Uterus (tissue), 4 donors: ENCODE measurements around the gene FAM184B. TPM values are rescaled to one million over a fixed set of nuclear protein-coding genes. Genes with fewer than 3 reads are reported as not detected.
"Not testable (repeated sequence)": the region's sequence is repeated elsewhere in the genome, so short reads cannot be mapped to it uniquely, and the experiment has no call there.

Source experiments
- DNase-seq, 2 donors: peaks; one replicate each; pipeline ENCODE4 v3.0.0-alpha.2; 2019 to 2020
- H3K27ac ChIP-seq, 2 donors: fragments of 200-600 bp; sonication (generic); 1 replicate in 1 of 2; 2 replicates in 1 of 2; pipeline ENCODE4 v1.5.1; 2016 to 2018
- H3K27me3 ChIP-seq, 2 donors: fragments of 200-600 bp; sonication (generic); one replicate each; pipeline ENCODE4 v1.5.1; 2018 to 2019; ENCODE audit warnings: control low read depth in 1 of 2
- H3K36me3 ChIP-seq, 2 donors: fragments of 200-600 bp; sonication (generic); one replicate each; pipeline ENCODE4 v1.5.1; 2019; ENCODE audit warnings: control low read depth in 1 of 2
- H3K4me1 ChIP-seq, 2 donors: fragments of 200-600 bp; sonication (generic); one replicate each; pipeline ENCODE4 v1.5.1; 2018 to 2019; ENCODE audit warnings: control low read depth in 1 of 2
- H3K4me3 ChIP-seq, 2 donors: fragments of 200-600 bp; sonication (generic); 1 replicate in 1 of 2; 2 replicates in 1 of 2; pipeline ENCODE4 v1.5.1; 2018 to 2019; ENCODE audit warnings: mild to moderate bottlenecking in 1 of 2
- H3K9me3 ChIP-seq, 2 donors: fragments of 200-600 bp; sonication (generic); one replicate each; pipeline ENCODE4 v1.5.1; 2019; ENCODE audit warnings: control low read depth in 1 of 2
- CTCF ChIP-seq, 4 experiments: fragments of 200-600 bp in 2 of 4; fragments of 450-650 bp in 2 of 4; sonication (generic) in 2 of 4; IDR thresholded peaks; one replicate each; pipeline ENCODE4 v1.5.1; 2016 to 2019; ENCODE audit warnings: antibody characterized with exemption in 4 of 4, mild to moderate bottlenecking in 2 of 4, moderate library complexity in 1 of 4
- POLR2A ChIP-seq, 2 donors: fragments of 450-650 bp; IDR thresholded peaks; one replicate each; pipeline ENCODE4 v1.6.1; 2016; ENCODE audit warnings: antibody characterized with exemption in 2 of 2, mild to moderate bottlenecking in 1 of 2, moderate library complexity in 1 of 2
- intact Hi-C: fragments of 100-400 bp; cut with DNase I; formaldehyde crosslinking; loops from one replicate; pipeline ENCODE4 v1.15.1; 2023; ENCODE audit warnings: low total_unique reads
- total RNA-seq, 4 donors: library from RNA; depleted of rRNA in 3 of 4; stranded (reverse); fragments of >200 nt in 3 of 4; gene quantifications; one replicate each; pipeline versions ENCODE4 v1.1.0 to v1.2.4, GENCODE V29; 2014 to 2023
- donor health status: DM: yes; HTN: yes; CAD: no.

The FAM184B gene
- total RNA-seq, 4 donors from 2014 or later = 0.07 TPM; not detected in 3

- Histone ChIP-seq H3K27me3 (no peaks in the 10 kb centered on the region), H3K4me1 (no peaks in the 10 kb centered on the region), H3K36me3 (no peaks in the 10 kb centered on the region), H3K9me3 (no peaks in the 10 kb centered on the region), H3K27ac (no peak overlapping the region), H3K4me3 (no peak overlapping the region)
- DNase-seq = no peak
- TF ChIP-seq CTCF (IDR thresholded peaks at IDR 0.05) = no peak
- intact Hi-C loops = no loop called here
Observed at GRCh38 chr4:17687237-17687857, 94.1 kb downstream of the FAM184B start.

GRCh38 chr4:17684648-17685047 is 96.8 kb downstream of the FAM184B start:
- H3K9me3 ChIP-seq, H3K4me3 ChIP-seq, intact Hi-C loops, H3K36me3 ChIP-seq, H3K4me1 ChIP-seq, H3K27ac ChIP-seq, H3K27me3 ChIP-seq, DNase-seq: not testable (repeated sequence)

- no peaks in the 10 kb centered on the region for H3K9me3 ChIP-seq
- H3K36me3 ChIP-seq = no peaks in the 10 kb centered on the region
- no peak overlapping the region for H3K4me3 ChIP-seq
- TF ChIP-seq POLR2A (IDR thresholded peaks at IDR 0.05) = no peak
- no peak for TF ChIP-seq CTCF (IDR thresholded peaks at IDR 0.05)
- no peaks in the 10 kb centered on the region for H3K27me3 ChIP-seq
- no peak for DNase-seq
- H3K27ac ChIP-seq = no peak overlapping the region
- no peaks in the 10 kb centered on the region for H3K4me1 ChIP-seq
- intact Hi-C loops = no loop called here
Observed at GRCh38 chr4:17682222-17682566, 99.2 kb downstream of the FAM184B start.

GRCh38 chr4:17681281-17682221 is 99.9 kb downstream of the FAM184B start:
- Histone ChIP-seq H3K27ac (no peak overlapping the region), H3K27me3 (no peaks in the 10 kb centered on the region), H3K9me3 (no peaks in the 10 kb centered on the region), H3K36me3 (no peaks in the 10 kb centered on the region), H3K4me1 (no peaks in the 10 kb centered on the region), H3K4me3 (no peak overlapping the region)
- no peak for DNase-seq
- TF ChIP-seq POLR2A (IDR thresholded peaks at IDR 0.05) = no peak
- TF ChIP-seq CTCF (IDR thresholded peaks at IDR 0.05) = no peak
- intact Hi-C loops = no loop called here

- H3K36me3 ChIP-seq = no peaks in the 10 kb centered on the region
- no peaks in the 10 kb centered on the region for H3K4me1 ChIP-seq
- TF ChIP-seq POLR2A (IDR thresholded peaks at IDR 0.05) (no peak), CTCF (IDR thresholded peaks at IDR 0.05) (no peak)
- intact Hi-C loops = no loop called here
- no peak overlapping the region for H3K4me3 ChIP-seq
- DNase-seq = no peak
- no peak overlapping the region for H3K27ac ChIP-seq
- no peaks in the 10 kb centered on the region for H3K9me3 ChIP-seq
- H3K27me3 ChIP-seq = no peaks in the 10 kb centered on the region
Observed at GRCh38 chr4:17680559-17681280, 100.7 kb downstream of the FAM184B start.
